HEK293 (cell line): ENCODE data around the gene UHRF2.

ENCODE experiments used
- CTCF ChIP-seq: fragments of 450-650 bp; formaldehyde crosslinking; IDR thresholded peaks from 2 replicates; pipeline ENCODE4 v1.5.1; 2016; ENCODE audit warnings: missing biosample characterization, missing genetic modification characterization
- PBX3 ChIP-seq: sonication (generic); formaldehyde crosslinking; IDR thresholded peaks from 2 replicates; pipeline ENCODE4 v1.8.1; 2022; ENCODE audit warnings: mild to moderate bottlenecking, moderate library complexity, missing genetic modification reagents
- SP2 ChIP-seq: fragments of 450-650 bp; formaldehyde crosslinking; IDR thresholded peaks from 2 replicates; pipeline ENCODE4 v1.5.1; 2016; ENCODE audit warnings: missing biosample characterization, missing genetic modification characterization
- SP7 ChIP-seq: fragments of 450-650 bp; formaldehyde crosslinking; IDR thresholded peaks from 2 replicates; pipeline ENCODE4 v1.5.1; 2016; ENCODE audit warnings: missing biosample characterization, missing genetic modification characterization
- ZBTB8A ChIP-seq: fragments of 450-650 bp; formaldehyde crosslinking; IDR thresholded peaks from 2 replicates; pipeline ENCODE4 v1.5.1; 2016; ENCODE audit warnings: missing biosample characterization, missing genetic modification characterization
- ZNF174 ChIP-seq: fragments of 450-650 bp; formaldehyde crosslinking; IDR thresholded peaks from 2 replicates; pipeline ENCODE4 v1.5.0; 2017; ENCODE audit warnings: missing biosample characterization, mild to moderate bottlenecking, missing genetic modification characterization
- ZNF398 ChIP-seq: fragments of 450-650 bp; formaldehyde crosslinking; IDR thresholded peaks from 2 replicates; pipeline ENCODE4 v1.5.1; 2017; ENCODE audit warnings: missing biosample characterization, missing genetic modification characterization
- ZNF549 ChIP-seq: fragments of 450-650 bp; IDR thresholded peaks from 2 replicates; pipeline ENCODE4 v1.5.1; 2018; ENCODE audit warnings: missing biosample characterization, missing genetic modification characterization, mild to moderate bottlenecking, inconsistent platforms, moderate library complexity
- ZNF639 ChIP-seq: fragments of 450-650 bp; formaldehyde crosslinking; IDR thresholded peaks from 2 replicates; pipeline ENCODE4 v1.5.1; 2016; ENCODE audit warnings: missing biosample characterization, missing genetic modification characterization
- ZNF654 ChIP-seq: fragments of 450-650 bp; formaldehyde crosslinking; IDR thresholded peaks from 2 replicates; pipeline ENCODE4 v1.5.1; 2016; ENCODE audit warnings: low read depth, missing biosample characterization, missing genetic modification characterization
- ZNF664 ChIP-seq: fragments of 450-650 bp; formaldehyde crosslinking; IDR thresholded peaks from 2 replicates; pipeline ENCODE4 v1.5.1; 2016; ENCODE audit warnings: missing biosample characterization, missing genetic modification characterization
- ZNF792 ChIP-seq: fragments of 450-650 bp; formaldehyde crosslinking; IDR thresholded peaks from 2 replicates; pipeline ENCODE4 v1.5.1; 2016; ENCODE audit warnings: missing biosample characterization, missing genetic modification characterization

- TF ChIP-seq CTCF (tag by site-specific recombination), result no peak
- TF ChIP-seq ZNF398 (tag by site-specific recombination), result no peak
- no peak for TF ChIP-seq ZNF549
- TF ChIP-seq ZNF664 (tag by site-specific recombination), result no peak
- no peak for TF ChIP-seq ZNF792
- no peak for TF ChIP-seq SP7 (tag by site-specific recombination)
- no peak for TF ChIP-seq ZNF639 (tag by site-specific recombination)
- TF ChIP-seq PBX3 (CRISPR knock-in tag), result no peak
- no peak for TF ChIP-seq ZNF654 (tag by site-specific recombination)
- TF ChIP-seq ZNF174 (tag by site-specific recombination), result no peak
- no peak for TF ChIP-seq ZBTB8A
- no peak for TF ChIP-seq SP2
Measured at GRCh38 chr9:6426117-6426516, 13.1 kb downstream of the UHRF2 start.
